Cardiac muscle cell (in vitro differentiated cells and primary cell): ENCODE measurements around the gene AGPAT3. TPM values are rescaled to one million over a fixed set of nuclear protein-coding genes. Genes with fewer than 3 reads are reported as not detected.

ENCODE experiments used
- DNase-seq, 2 donors: peaks; one replicate each; pipeline versions ENCODE4 v3.0.0 to v3.0.0-alpha.2; 2010 to 2017; ENCODE audit warnings: low read depth in 1 of 2, low spot score in 1 of 2
- H3K27ac ChIP-seq: fragments of 200-600 bp; sonication (generic); 2 replicates; pipeline ENCODE4 v1.5.1; 2016
- H3K27me3 ChIP-seq: fragments of 200-600 bp; sonication (generic); 2 replicates; pipeline ENCODE4 v1.6.0; 2016; ENCODE audit warnings: control low read depth
- H3K36me3 ChIP-seq: fragments of 200-600 bp; sonication (generic); 2 replicates; pipeline ENCODE4 v1.5.1; 2016; ENCODE audit warnings: control low read depth
- H3K4me1 ChIP-seq: fragments of 200-600 bp; sonication (generic); 2 replicates; pipeline ENCODE4 v1.8.1; 2017; ENCODE audit warnings: low read depth, mild to moderate bottlenecking, mixed run types
- H3K4me3 ChIP-seq: fragments of 200-600 bp; sonication (generic); 2 replicates; pipeline ENCODE4 v1.5.1; 2016; ENCODE audit warnings: mild to moderate bottlenecking
- H3K9me3 ChIP-seq: fragments of 200-600 bp; sonication (generic); 2 replicates; pipeline ENCODE4 v1.5.1; 2017; ENCODE audit warnings: low read depth, mild to moderate bottlenecking, control low read depth
- CTCF ChIP-seq: IDR thresholded peaks from 2 replicates; pipeline ENCODE4 v1.5.1; 2012; ENCODE audit warnings: low read depth, mild to moderate bottlenecking, low read length
- polyA plus RNA-seq: library from polyadenylated mRNA; unstranded; fragments of >200 nt; fragmentation: Nextera tagmentation; extraction: Ambion mirVana; gene quantifications from 2 replicates; pipeline ENCODE4 v1.2.1, GENCODE V29; 2016
- total RNA-seq: library from RNA; depleted of rRNA; stranded (reverse); fragments of >200 nt; gene quantifications from 2 replicates; pipeline ENCODE4 v1.2.3, GENCODE V29; 2016

AGPAT3 gene
- total and polyA plus RNA-seq, 2 experiments from 2014 or later, result 12.4 to 23.6 TPM

DNA sequence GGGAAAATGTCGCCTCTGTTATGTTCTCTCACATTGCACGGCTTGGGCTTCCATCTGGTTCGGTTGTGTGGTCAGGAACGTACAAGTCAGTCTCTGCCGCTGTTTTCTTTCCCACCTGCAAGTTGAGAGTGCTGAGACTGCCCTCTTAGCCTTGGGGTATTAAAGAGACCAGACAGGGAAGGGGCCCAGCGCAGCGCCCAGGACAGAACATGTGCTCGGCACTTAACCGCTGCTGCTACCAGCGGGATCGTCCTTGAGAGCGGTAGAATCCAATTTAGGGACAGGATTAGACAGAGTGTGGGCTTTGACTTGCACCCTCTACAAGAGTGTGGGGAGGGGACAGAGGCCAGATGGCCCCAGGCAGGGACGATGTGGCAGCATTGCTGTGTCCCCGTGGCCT lies 17.7 kb upstream of the AGPAT3 start:
- no peak for DNase-seq
- no peaks in the 10 kb centered on the region for H3K27me3 ChIP-seq
- no peak for TF ChIP-seq CTCF

DNA sequence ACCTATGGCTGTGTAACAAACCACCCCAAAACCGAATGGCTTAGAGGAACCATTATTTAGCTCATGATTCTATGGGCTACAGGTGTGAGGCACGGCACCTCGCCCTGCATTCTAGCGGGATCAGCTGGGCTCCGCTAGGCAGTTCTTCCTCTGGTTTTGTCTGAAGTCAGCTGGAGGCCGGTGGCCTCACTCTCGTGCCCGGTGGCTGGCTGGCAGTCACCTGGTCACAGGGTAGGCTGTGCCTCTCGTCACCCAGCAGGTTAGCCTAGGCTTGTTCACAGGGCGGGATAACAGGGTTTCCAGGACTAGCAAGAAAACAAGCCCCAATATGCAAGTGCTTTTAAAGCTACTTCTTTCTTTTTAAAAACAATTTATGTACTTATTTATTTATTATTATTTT lies 16.3 kb upstream of the AGPAT3 start:
- H3K27ac ChIP-seq, result no peak overlapping the region
- DNase-seq, result no peak
- no peak for TF ChIP-seq CTCF
- no peaks in the 10 kb centered on the region for H3K36me3 ChIP-seq
- H3K27me3 ChIP-seq, result no peaks in the 10 kb centered on the region
- no peak overlapping the region for H3K4me3 ChIP-seq
- no peaks in the 10 kb centered on the region for H3K9me3 ChIP-seq
- no peaks in the 10 kb centered on the region for H3K4me1 ChIP-seq

More for the DNA sequence above, 17.7 kb upstream of the AGPAT3 start:
- H3K9me3 ChIP-seq, result no peaks in the 10 kb centered on the region
- H3K4me3 ChIP-seq, result no peak overlapping the region
- no peaks in the 10 kb centered on the region for H3K36me3 ChIP-seq
- H3K4me1 ChIP-seq, result no peaks in the 10 kb centered on the region
- no peak overlapping the region for H3K27ac ChIP-seq

- Histone ChIP-seq H3K4me3 (no peak overlapping the region), H3K27me3 (no peaks in the 10 kb centered on the region), H3K4me1 (no peaks in the 10 kb centered on the region), H3K36me3 (no peaks in the 10 kb centered on the region), H3K9me3 (no peaks in the 10 kb centered on the region), H3K27ac (no peak overlapping the region)
- no peak for TF ChIP-seq CTCF
- DNase-seq, result no peak
Measured at GRCh38 chr21:43849532-43850299, 15.3 kb upstream of the AGPAT3 start.

DNA sequence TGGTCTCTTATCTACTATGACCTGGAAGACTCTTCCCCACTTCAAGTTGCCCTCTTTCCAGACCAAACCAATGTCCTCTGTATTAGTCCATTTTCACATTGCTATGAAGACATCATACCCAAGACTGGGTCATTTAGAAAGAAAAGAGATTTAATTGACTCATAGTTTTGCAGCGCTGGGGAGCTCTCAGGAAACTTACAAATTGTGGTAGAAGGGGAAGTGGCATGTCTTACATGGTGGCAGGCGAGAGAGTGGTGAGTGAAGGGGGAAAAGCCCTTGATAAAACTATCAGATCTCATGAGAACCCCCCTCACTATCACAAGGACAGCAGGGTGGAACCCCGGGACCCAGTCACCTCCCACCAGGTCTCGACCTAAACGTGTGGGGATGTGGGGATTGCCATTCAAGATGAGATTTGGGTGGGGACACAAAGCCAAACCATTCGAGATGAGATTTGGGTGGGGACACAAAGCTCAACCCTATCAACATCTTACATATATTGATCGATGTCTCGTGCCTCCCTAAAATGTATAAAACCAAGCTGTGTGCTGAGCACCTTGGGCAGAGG lies 14.2 kb upstream of the AGPAT3 start:
- no peaks in the 10 kb centered on the region for H3K36me3 ChIP-seq
- no peaks in the 10 kb centered on the region for H3K9me3 ChIP-seq
- DNase-seq, result no peak
- no peak for TF ChIP-seq CTCF
- no peak overlapping the region for H3K27ac ChIP-seq
- H3K4me1 ChIP-seq, result no peaks in the 10 kb centered on the region
- H3K4me3 ChIP-seq, result no peak overlapping the region
- H3K27me3 ChIP-seq, result no peaks in the 10 kb centered on the region

GRCh38 chr21:43851593-43851992 lies 13.4 kb upstream of the AGPAT3 start:
- Histone ChIP-seq H3K27me3 (no peaks in the 10 kb centered on the region), H3K4me3 (no peak overlapping the region), H3K27ac (no peak overlapping the region), H3K4me1 (no peaks in the 10 kb centered on the region), H3K9me3 (no peaks in the 10 kb centered on the region), H3K36me3 (no peaks in the 10 kb centered on the region)
- TF ChIP-seq CTCF, result no peak
- DNase-seq, result no peak
